ENCODE data around the gene ALK. TPM values are rescaled to one million over a fixed set of nuclear protein-coding genes. Genes with fewer than 3 reads are reported as not detected.

ALK gene
- polyA plus RNA-seq, 2 of the 4 experiments (the other 2 are of a cell fraction): not detected

DNA sequence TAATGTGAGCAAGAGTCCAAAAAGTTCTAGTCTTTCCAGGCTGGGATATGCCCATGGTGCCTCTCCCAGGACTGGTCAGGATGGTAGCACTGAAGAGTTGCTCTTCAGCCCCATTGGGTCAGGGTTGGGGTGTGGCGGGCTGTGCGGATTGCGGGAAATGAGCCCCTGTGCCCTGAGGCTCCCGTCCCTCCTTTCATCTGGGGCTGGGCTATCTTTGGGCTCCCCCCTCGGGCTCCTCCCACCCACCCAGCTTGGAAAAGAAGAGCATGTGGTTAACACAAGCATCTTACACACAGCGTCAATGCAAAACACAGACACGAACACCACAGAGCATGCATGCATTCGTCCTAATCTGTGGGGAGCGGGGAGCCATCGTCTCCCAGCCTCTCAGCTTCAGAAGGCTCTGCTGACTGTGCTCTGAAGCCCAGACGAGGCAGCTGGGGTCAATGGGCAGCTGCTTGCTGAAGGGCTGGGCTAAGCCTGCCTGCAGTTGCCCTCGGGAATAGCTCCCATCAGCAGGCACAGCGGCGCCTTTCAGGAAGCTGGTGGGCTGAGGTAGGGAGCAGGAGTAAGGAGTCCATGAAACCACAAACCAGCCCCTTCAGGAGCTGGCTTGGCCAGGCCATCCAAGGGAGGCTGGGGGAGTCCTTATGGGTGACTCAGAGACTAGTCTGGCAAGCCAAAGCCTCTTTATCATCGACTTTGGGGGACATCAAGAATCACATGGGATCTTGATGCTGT is 693.3 kb downstream of the ALK start:
- DNase-seq (ENCODE audit: low read depth in 1 of 2, low spot score in 1 of 2) (no peak), ATAC-seq (peak; percentile 4 to 48; a peak in 3 of 6 replicates), FAIRE-seq (no peak)
- Histone ChIP-seq H3K9me3 (no peaks in the 10 kb centered on the region), H3K4me3 (0 out of 3 replicates have a peak overlapping the region, but pooled peaks have one; percentile 4), H3K4me1 (peaks cover 12% of the 10 kb centered on the region; the same call in 1 of the 3 replicates), H3K4me2 (peak overlapping the region; percentile 44), H3K27ac (no peak overlapping the region)
- ChIA-PET POLR2A (no interaction called here), CTCF (interaction anchor here (1.0 to 1.8 kb wide), 4 partner anchors 10 to 694 kb away, joined by 3 to 10 read pairs (median 4); no protein-coding TSS in a partner anchor)
- no peak for TF ChIP-seq JUN (IDR thresholded peaks at IDR 0.05)
- TF ChIP-seq CEBPB (IDR thresholded peaks at IDR 0.05): no peak
- no peak for TF ChIP-seq EHF (CRISPR knock-in tag; IDR thresholded peaks at IDR 0.05)
- no peak for TF ChIP-seq POLR2A (IDR thresholded peaks at IDR 0.05; ENCODE audit: low read length)
- TF ChIP-seq HOXA7 (CRISPR knock-in tag; IDR thresholded peaks at IDR 0.05): no peak
- no peak for TF ChIP-seq ZNF302 (CRISPR knock-in tag; IDR thresholded peaks at IDR 0.05)
- no peak for TF ChIP-seq TFCP2L1 (CRISPR knock-in tag; IDR thresholded peaks at IDR 0.05)
- no peak for TF ChIP-seq FOSL2 (IDR thresholded peaks at IDR 0.05)
- TF ChIP-seq FOSL2 (CRISPR knock-in tag; IDR thresholded peaks at IDR 0.05): no peak
- TF ChIP-seq, protein P1, sequence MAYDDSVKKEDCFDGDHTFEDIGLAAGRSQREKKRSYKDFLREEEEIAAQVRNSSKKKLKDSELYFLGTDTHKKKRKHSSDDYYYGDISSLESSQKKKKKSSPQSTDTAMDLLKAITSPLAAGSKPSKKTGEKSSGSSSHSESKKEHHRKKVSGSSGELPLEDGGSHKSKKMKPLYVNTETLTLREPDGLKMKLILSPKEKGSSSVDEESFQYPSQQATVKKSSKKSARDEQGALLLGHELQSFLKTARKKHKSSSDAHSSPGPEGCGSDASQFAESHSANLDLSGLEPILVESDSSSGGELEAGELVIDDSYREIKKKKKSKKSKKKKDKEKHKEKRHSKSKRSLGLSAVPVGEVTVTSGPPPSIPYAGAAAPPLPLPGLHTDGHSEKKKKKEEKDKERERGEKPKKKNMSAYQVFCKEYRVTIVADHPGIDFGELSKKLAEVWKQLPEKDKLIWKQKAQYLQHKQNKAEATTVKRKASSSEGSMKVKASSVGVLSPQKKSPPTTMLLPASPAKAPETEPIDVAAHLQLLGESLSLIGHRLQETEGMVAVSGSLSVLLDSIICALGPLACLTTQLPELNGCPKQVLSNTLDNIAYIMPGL (CRISPR knock-in tag; IDR thresholded peaks at IDR 0.05; ENCODE audit: borderline replicate concordance): no peak
- no peak for TF ChIP-seq FOXS1 (CRISPR knock-in tag; IDR thresholded peaks at IDR 0.05)
- no peak for TF ChIP-seq CHD2 (IDR thresholded peaks at IDR 0.05; ENCODE audit: low read length, partially characterized antibody)
- TF ChIP-seq SMC3 (IDR thresholded peaks at IDR 0.05): no peak
- TF ChIP-seq, protein P2, sequence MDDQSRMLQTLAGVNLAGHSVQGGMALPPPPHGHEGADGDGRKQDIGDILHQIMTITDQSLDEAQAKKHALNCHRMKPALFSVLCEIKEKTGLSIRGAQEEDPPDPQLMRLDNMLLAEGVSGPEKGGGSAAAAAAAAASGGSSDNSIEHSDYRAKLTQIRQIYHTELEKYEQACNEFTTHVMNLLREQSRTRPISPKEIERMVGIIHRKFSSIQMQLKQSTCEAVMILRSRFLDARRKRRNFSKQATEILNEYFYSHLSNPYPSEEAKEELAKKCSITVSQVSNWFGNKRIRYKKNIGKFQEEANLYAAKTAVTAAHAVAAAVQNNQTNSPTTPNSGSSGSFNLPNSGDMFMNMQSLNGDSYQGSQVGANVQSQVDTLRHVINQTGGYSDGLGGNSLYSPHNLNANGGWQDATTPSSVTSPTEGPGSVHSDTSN (IDR thresholded peaks at IDR 0.05): no peak
- no peak for TF ChIP-seq JUNB (IDR thresholded peaks at IDR 0.05)
- TF ChIP-seq TP53 (CRISPR knock-in tag; IDR thresholded peaks at IDR 0.05): no peak
- no peak for TF ChIP-seq EHMT2 (IDR thresholded peaks at IDR 0.05; ENCODE audit: low read depth)
- WGBS (ENCODE audit: missing lambda C conversion rate): 21% methylated on average over 15 of the region's 15 CpGs

DNA sequence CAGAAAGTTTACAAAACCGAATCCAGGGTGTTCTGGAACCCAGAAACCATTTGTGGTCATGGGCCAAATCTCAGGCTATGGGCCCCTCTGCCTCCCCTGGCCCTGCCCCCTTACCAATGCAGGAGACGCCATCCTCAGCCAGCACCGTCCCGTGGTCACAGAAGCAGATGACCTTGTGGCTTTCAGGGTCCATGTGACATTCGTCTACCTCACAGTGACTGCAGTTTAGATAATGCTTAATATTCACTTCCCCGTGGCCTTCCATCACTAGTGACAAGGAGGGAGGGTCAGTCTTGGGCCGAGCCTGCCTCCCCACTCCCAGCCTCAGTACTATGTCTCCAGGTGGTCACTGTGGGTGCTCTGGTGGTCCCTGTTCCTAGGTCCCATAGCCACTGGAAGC is 694.6 kb downstream of the ALK start:
- CTCF ChIA-PET: no interaction called here
- H3K27ac ChIP-seq: no peak overlapping the region
- H3K4me3 ChIP-seq: no peak overlapping the region
- peaks cover 12% of the 10 kb centered on the region; the same call in 1 of the 3 replicates for H3K4me1 ChIP-seq
- DNase-seq (ENCODE audit: low read depth in 1 of 2, low spot score in 1 of 2): no peak
- FAIRE-seq: no peak
- TF ChIP-seq EHMT2 (IDR thresholded peaks at IDR 0.05; ENCODE audit: low read depth) (no peak), GATA3 (IDR thresholded peaks at IDR 0.05; ENCODE audit: borderline replicate concordance) (no peak)
- no peak for ATAC-seq
- no peaks in the 10 kb centered on the region for H3K9me3 ChIP-seq
- no peak overlapping the region for H3K4me2 ChIP-seq
- 15% methylated on average over 7 of the region's 7 CpGs for WGBS (ENCODE audit: missing lambda C conversion rate)
- POLR2A ChIA-PET: no interaction called here

DNA sequence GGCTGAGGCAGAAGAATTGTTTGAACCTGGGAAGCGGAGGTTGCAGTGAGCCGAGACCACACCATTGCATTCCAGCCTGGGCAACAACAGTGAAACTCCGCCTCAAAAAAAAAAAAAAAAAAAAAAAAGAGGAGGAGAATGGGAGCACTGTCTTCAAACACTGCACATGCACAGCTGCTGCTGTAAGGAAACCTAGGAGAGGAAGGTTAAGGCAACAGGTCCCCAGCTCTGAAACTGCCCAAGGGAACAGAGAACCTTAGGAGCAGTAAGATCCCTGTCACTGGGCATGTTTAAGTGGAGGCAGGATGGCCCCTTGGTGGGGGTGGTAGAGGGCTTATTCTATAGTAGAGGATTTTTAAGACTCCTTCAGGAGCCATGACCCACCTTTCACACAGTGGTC is 695.0 kb downstream of the ALK start:
- no peak overlapping the region for H3K27ac ChIP-seq
- WGBS (ENCODE audit: missing lambda C conversion rate): 58% methylated on average over 3 of the region's 3 CpGs
- DNase-seq (ENCODE audit: low read depth in 1 of 2, low spot score in 1 of 2) (no peak), FAIRE-seq (no peak), ATAC-seq (no peak)
- H3K4me3 ChIP-seq: no peak overlapping the region
- ChIA-PET POLR2A (no interaction called here), CTCF (interaction anchor here (1.4 kb wide), 1 partner anchor 13 kb away, joined by 4 read pairs; no protein-coding TSS in a partner anchor)
- no peaks in the 10 kb centered on the region for H3K9me3 ChIP-seq
- peaks cover 12% of the 10 kb centered on the region; the same call in 1 of the 3 replicates for H3K4me1 ChIP-seq
- no peak overlapping the region for H3K4me2 ChIP-seq
- TF ChIP-seq, protein P3, sequence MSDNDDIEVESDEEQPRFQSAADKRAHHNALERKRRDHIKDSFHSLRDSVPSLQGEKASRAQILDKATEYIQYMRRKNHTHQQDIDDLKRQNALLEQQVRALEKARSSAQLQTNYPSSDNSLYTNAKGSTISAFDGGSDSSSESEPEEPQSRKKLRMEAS (IDR thresholded peaks at IDR 0.05): no peak
- TF ChIP-seq ZC3H11A (IDR thresholded peaks at IDR 0.05) (no peak), HOXB5 (CRISPR knock-in tag; IDR thresholded peaks at IDR 0.05) (no peak), SMC3 (IDR thresholded peaks at IDR 0.05) (no peak), POLR2A (IDR thresholded peaks at IDR 0.05; ENCODE audit: low read length) (no peak), PHF8 (IDR thresholded peaks at IDR 0.05; ENCODE audit: borderline replicate concordance, low read depth) (no peak), ZSCAN20 (CRISPR knock-in tag; IDR thresholded peaks at IDR 0.05) (no peak), NFE2L2 (conservative IDR thresholded peaks at IDR 0.05; ENCODE audit: low read length) (no peak), FOSL2 (IDR thresholded peaks at IDR 0.05) (no peak), FOSL2 (CRISPR knock-in tag; IDR thresholded peaks at IDR 0.05) (no peak)
- TF ChIP-seq, protein P4, sequence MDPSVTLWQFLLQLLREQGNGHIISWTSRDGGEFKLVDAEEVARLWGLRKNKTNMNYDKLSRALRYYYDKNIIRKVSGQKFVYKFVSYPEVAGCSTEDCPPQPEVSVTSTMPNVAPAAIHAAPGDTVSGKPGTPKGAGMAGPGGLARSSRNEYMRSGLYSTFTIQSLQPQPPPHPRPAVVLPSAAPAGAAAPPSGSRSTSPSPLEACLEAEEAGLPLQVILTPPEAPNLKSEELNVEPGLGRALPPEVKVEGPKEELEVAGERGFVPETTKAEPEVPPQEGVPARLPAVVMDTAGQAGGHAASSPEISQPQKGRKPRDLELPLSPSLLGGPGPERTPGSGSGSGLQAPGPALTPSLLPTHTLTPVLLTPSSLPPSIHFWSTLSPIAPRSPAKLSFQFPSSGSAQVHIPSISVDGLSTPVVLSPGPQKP (IDR thresholded peaks at IDR 0.05; ENCODE audit: low read depth, low read length): no peak
- TF ChIP-seq, protein P5, sequence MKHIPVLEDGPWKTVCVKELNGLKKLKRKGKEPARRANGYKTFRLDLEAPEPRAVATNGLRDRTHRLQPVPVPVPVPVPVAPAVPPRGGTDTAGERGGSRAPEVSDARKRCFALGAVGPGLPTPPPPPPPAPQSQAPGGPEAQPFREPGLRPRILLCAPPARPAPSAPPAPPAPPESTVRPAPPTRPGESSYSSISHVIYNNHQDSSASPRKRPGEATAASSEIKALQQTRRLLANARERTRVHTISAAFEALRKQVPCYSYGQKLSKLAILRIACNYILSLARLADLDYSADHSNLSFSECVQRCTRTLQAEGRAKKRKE (CRISPR knock-in tag; IDR thresholded peaks at IDR 0.05; ENCODE audit: low read depth): no peak

All from A549 (cell line).